HS-5 (cell line): ENCODE results near the gene RASGRP4.
"Not testable (repeated sequence)": the region's sequence is repeated elsewhere in the genome, so short reads cannot be mapped to it uniquely, and the experiment has no call there.

Experiments used
- DNase-seq: peaks from one replicate; pipeline ENCODE4 v3.0.0-alpha.2; 2012; ENCODE audit warnings: low read depth

RASGRP4 gene, protein sequence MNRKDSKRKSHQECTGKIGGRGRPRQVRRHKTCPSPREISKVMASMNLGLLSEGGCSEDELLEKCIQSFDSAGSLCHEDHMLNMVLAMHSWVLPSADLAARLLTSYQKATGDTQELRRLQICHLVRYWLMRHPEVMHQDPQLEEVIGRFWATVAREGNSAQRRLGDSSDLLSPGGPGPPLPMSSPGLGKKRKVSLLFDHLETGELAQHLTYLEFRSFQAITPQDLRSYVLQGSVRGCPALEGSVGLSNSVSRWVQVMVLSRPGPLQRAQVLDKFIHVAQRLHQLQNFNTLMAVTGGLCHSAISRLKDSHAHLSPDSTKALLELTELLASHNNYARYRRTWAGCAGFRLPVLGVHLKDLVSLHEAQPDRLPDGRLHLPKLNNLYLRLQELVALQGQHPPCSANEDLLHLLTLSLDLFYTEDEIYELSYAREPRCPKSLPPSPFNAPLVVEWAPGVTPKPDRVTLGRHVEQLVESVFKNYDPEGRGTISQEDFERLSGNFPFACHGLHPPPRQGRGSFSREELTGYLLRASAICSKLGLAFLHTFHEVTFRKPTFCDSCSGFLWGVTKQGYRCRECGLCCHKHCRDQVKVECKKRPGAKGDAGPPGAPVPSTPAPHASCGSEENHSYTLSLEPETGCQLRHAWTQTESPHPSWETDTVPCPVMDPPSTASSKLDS

DNA sequence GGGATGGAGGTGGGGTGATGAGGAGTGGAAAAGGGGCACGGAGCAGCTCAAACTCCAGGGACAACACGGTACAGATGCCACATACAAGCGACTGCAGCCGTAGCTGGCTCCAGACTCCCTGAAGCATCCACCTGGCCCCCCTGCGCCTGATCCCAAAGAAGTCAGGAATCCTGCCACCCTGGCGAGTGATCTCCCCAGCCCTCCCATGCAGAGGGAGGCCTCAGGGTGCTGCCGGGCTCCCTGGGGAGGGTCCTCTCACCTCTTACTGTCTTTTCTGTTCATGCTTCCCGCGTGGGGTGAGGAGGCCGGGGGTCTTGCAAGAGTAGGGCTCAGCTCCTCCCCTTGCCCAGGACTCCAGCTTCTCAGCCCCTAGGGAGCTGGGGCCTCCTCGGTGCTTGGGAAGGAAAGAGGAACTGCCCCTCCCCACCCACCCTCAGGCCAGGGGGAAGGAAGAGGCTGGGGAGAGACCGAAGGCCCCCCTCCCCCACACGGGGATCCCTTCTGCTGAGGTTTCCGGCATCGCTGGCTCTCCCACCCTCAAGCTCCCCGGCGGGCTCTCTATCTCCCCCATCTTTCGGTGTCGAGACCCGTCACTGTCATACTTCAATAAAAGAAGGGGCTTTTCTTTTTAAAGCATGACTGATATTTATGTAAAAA, at the start of gene RASGRP4:
TSS of gene RASGRP4 (minus strand) at position 410 of the 657 bp plus-strand sequence. CDS start at position 282, 128 bp downstream.
- no peak for DNase-seq

- DNase-seq = no peak
Measured at GRCh38 chr19:38475176-38475575, 49.2 kb upstream of the RASGRP4 start.

DNA sequence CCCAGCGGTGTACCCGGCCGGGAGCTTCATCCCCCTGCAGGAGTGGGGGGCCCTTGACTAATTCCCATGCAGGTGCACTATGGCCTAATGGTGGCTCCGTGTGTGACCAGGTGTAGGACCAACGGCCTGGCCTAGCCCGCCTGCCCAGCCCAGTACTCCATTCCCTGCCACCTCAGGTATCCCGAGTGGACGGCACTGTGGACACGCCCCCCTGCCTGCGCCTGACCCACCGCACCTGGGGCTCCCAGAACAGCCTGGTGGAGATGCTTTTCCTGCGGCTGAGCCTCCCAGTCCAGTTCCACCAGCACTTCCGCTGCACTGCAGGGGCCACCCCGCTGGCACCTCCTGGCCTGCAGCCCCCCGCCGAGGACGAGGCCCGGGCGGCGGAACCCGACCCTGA, 47.2 kb upstream of the RASGRP4 start:
- DNase-seq = no peak

DNA sequence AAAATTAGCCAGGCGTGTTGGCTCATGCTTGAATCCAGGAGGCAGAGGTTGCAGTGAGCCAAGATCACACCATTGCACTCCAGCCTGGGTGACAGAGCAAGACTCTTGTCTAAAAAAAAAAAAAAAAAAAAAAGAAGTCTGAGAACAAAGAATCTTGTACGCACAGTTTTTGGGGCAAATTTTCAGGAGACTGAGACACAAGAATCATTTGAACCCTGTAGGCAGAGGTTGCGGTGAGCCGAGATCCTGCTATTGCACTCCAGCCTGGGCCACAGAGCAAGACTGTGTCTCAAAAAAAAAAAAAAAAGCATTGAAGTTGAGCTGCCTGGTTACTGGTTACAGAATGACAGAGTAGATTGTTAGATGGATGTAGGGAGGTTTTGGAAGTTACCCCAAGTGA, 46.7 kb upstream of the RASGRP4 start:
- DNase-seq = not testable (repeated sequence)

DNA sequence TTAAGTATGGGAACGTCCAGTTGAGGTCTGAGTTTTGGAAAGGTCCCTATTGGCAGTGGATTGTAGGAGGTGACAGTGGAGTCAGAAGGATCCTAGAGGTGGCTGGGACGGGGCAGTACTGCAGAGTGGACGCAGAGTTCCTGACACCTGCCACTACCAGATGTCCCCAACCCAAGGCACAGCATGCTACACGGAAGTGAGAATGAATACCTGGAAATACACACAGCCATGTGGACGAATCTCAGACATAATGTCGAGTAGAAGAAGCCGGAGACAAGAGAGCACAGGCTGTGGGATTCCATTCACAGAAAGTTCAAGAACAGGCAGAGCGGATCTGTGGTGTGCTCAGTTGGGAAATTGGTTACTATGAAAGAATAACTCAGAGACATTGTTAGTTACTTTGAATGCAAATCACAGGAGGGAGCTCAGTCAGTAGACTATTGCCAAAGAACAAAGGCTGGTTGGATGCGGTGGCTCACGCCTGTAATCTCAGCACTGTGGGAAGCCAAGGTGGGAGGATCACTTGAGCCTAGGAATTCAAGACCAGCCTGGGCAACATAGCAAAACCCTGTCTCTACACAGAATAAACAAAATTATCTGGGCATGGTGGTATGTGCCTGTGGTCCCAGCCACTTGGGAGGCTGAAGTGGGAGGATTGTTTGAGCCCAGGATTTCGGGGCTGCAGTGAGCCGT, 44.9 kb upstream of the RASGRP4 start:
- DNase-seq = no peak

DNA sequence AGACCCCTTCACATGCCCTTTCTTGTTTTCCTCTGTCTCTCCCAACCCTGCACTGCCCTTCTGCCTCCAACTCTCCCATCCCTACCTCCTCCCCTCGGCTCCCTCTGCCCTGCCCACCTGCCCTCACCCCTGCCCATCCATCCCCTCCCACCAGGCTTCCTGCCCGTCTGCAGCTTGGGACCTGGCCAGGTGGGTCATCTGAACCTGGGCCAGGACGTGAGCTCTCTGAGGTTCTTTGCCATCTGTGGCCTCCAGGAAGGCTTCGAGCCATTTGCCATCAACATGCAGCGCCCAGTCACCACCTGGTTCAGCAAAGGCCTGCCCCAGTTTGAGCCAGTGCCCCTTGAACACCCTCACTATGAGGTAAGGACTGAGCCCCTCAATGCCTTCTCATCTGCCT, 43.1 kb upstream of the RASGRP4 start:
- DNase-seq = no peak

GRCh38 chr19:38467541-38468525, 41.8 kb upstream of the RASGRP4 start:
- no peak for DNase-seq

GRCh38 chr19:38466050-38466449, 40.0 kb upstream of the RASGRP4 start:
- no peak for DNase-seq

DNA sequence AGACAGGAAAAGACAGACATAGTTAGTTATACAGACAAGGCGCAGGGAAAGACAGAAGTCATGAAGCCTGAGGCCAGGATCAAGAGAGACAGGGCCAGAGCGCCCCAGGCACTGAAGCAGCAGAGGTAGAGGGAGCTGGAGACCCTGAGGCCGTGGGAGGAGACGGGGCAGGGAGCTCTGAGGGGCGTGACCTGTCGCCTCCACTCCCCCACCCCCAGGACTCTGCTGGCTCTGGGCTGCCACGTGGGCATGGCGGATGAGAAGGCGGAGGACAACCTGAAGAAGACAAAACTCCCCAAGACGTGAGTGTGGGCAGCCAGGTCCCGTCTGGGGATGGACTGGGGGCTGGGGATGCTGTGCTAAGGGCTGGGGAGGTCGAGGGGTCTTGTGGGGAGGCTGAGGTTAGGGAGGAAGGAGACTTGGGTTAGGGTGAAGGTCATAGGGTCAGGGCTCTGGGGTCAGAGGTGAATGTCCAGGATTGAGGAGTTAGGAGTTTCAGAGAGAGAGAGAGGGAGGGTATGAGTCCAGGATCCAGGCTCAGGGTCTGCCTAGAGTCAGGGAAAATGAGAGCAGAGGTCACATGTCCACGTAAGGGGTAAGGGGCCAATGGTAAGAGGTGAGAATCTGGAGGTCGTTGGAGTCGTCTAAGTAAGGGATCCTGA, 38.5 kb upstream of the RASGRP4 start:
- no peak for DNase-seq

DNA sequence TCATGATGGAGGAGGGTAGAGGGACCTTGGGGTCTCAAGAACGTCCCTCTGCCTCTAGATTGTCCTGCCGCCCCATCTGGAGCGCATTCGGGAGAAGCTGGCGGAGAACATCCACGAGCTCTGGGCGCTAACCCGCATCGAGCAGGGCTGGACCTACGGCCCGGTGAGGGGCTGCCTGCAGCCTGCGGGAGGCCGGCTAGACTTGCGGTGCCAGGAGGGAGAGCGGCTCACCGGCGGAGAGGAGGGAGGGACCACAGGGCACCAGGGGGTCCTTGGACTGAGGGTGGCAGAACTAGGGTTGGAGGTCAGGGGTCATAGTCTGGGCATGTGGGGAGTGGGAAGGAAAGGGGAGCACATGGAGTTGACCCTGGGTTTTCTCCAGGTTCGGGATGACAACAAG, 37.3 kb upstream of the RASGRP4 start:
- DNase-seq = no peak

DNA sequence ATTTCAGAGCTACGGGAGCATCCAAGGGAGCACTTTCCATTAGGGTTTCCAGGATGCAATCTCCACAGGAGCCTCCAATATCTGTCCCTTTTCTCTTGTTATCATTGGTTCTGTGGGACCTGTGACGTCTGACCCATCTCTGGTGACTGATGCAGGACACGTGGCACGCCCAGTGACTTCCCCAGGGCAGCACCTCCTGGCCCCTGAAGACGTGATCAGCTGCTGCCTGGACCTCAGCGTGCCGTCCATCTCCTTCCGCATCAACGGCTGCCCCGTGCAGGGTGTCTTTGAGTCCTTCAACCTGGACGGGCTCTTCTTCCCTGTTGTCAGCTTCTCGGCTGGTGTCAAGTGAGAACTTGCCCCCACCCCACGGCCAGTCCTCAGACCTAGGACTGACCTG, 33.0 kb upstream of the RASGRP4 start:
- no peak for DNase-seq

DNA sequence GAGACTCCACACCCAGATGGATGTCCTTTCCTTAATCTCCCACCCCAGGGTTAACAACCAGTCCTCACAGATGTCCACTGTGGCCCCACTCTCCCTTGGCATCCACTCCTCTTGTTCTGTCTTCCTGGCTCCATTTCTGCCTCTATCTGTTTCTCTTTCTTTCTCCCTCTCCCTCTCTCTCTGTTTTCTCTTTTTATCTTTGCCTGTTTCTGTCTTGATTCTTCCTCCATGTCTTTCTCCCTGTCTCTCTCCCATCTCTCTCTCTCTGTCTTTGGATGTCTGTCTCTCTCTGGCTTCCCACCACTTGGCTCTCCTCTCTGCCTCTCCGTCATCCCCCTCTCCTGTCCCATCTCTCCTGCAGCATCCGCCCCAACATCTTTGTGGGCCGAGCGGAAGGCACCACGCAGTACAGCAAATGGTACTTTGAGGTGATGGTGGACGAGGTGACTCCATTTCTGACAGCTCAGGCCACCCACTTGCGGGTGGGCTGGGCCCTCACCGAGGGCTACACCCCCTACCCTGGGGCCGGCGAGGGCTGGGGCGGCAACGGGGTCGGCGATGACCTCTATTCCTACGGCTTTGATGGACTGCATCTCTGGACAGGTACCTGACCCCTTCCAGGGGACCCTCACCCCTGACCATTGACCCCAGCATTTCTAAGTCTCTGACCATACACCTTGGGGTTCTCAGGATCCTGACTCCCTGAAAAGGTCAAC, 31.8 kb upstream of the RASGRP4 start:
- no peak for DNase-seq

DNA sequence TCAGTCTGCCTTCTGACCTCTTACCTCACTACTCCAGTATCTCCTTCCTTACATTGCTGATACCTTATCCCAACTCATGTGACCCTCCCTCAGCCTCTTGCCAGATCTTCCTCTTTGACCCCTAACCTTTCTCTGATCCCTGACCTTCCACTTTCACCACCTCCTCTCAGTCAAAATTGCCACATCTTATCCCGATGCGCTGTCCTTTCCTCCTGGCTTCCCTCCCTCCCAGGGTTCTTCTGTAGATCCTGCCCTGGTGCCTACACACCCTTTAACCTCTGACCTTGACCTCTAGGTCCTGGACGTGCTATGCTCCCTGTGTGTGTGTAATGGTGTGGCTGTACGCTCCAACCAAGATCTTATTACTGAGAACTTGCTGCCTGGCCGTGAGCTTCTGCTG, 31.2 kb upstream of the RASGRP4 start:
- no peak for DNase-seq

GRCh38 chr19:38455031-38455430, 29.0 kb upstream of the RASGRP4 start:
- no peak for DNase-seq

DNA sequence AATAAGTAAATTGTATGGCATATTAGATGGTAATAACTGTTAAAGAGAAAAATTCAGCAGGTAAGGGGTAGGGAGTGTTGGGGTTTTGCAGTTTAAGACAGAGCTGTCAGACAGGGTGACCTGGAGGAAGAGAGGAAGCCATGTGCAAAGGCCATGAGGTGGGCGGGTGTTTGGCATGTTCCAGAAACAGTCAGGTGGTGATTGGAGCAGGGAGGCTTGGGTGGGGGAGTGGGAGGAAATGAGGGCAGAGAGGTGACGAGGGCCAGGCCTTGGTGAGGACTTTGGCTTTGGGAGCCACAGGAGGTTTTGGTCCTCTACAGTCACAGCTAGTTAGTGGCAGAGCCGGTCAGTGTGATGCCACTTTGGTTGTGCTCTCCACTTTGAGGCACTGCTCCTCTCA, 27.6 kb upstream of the RASGRP4 start:
- no peak for DNase-seq

DNA sequence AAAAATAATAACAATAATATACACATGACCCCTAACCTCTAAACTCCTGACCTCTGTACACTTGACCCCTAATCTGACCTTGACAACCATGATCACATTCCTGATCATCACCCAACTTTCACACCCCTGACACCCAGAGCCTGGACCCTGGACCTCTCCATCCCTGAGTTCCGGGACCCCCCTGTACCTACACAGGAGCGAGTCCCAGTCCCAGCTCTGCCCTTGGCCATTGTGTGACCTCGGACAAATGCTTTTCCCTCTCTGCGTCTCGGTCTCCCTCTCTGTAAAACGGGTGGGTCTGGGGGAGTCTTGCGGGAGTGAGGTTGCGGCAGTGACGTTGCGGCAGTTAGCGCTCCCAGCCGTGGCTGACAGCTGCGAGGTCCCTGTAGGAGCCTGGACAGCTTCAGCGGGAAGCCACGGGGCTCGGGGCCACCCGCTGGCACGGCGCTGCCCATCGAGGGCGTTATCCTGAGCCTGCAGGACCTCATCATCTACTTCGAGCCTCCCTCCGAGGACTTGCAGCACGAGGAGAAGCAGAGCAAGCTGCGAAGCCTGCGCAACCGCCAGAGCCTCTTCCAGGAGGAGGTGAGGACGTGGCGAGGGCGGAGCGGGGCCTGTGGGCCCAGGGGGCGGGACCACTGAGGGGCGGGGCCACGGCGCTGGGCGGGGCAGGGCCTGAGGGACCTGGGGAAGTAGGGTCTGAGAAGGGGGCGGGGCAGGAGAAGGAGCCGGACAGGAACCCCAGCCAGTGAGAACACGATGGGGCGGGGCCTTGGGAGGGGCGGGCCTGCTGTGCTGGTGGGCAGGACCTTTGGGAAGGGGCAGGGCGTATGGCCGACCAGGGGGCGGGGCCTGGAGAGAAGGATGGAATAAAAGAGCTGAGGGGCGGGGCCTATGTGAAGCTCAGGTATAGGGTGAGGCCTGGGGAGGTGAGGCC, 26.7 kb upstream of the RASGRP4 start:
- DNase-seq = no peak

- no peak for DNase-seq
Measured at GRCh38 chr19:38451629-38452028, 25.6 kb upstream of the RASGRP4 start.

GRCh38 chr19:38451036-38451435, 25.0 kb upstream of the RASGRP4 start:
- DNase-seq = no peak

DNA sequence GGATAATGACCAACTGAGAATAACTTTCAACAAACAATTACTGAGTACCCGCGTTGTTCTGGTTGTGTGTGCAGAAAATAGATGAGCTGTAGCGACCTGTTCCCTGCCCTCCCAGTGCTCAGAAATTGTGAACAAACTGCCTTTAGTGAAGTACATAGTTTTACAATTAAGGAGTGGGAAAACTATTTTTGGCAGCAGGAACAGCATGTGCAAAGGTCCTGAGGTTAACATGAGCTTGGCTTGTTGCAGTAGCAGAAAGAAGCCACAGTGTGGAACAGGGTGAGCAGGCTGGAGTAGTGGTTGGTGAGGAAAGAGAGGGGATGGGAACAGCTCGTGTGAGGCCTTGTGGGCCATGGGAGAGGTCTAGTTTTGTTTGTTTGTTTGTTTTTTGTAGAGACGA, 23.5 kb upstream of the RASGRP4 start:
- no peak for DNase-seq
